HUES48 (cell line): Measurements from ENCODE around the gene AUTS2.

Experiments used
- H3K27ac ChIP-seq: one replicate; pipeline ENCODE4 v1.7.0; 2013; ENCODE audit warnings: low read depth, low read length, inconsistent platforms
- H3K27me3 ChIP-seq: 2 replicates; pipeline ENCODE4 v1.6.1; 2013; ENCODE audit warnings: mild to moderate bottlenecking, low read length; ENCODE audit not compliant: control insufficient read depth, insufficient read depth
- H3K36me3 ChIP-seq: 2 replicates; pipeline ENCODE4 v1.6.1; 2013; ENCODE audit warnings: low read length; ENCODE audit not compliant: control insufficient read depth, insufficient read depth
- H3K4me1 ChIP-seq: 2 replicates; pipeline ENCODE4 v1.6.1; 2013; ENCODE audit warnings: mild to moderate bottlenecking, low read length; ENCODE audit not compliant: control insufficient read depth, insufficient read depth
- H3K4me3 ChIP-seq: 2 replicates; pipeline ENCODE4 v1.5.1; 2013; ENCODE audit warnings: mild to moderate bottlenecking, low read depth, low read length
- H3K9ac ChIP-seq: 2 replicates; pipeline ENCODE4 v1.6.1; 2013; ENCODE audit warnings: mild to moderate bottlenecking, low read depth, low read length, moderate library complexity
- H3K9me3 ChIP-seq: 2 replicates; pipeline ENCODE4 v1.6.1; 2013; ENCODE audit warnings: low read length; ENCODE audit not compliant: control insufficient read depth, insufficient read depth

AUTS2 gene

DNA sequence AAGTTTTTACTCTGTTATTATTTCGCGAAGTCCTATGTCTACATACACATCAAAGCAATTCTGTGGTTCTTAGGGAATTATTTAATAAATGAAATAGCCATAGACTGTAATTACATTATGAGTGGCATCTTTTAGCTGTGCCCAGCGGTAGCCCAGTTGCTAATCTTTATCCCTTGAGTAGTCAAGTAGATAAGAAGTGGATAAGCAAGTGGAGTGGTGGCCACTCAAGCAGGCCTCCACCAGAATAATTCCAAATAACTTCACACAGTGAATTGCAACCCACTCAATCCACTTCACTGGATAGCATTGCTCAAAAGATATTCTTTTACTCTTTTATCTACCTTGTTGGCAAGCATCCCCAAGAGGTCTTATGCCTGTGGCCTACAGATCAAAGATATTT is 349.7 kb downstream of the AUTS2 start:
- Histone ChIP-seq H3K4me1 (0 out of 2 replicates have a peak, but pooled peaks cover 5% of the 10 kb centered on the region), H3K27ac (no peak overlapping the region), H3K9me3 (no peaks in the 10 kb centered on the region), H3K4me3 (no peak overlapping the region), H3K9ac (no peak overlapping the region), H3K27me3 (no peaks in the 10 kb centered on the region), H3K36me3 (no peaks in the 10 kb centered on the region)

DNA sequence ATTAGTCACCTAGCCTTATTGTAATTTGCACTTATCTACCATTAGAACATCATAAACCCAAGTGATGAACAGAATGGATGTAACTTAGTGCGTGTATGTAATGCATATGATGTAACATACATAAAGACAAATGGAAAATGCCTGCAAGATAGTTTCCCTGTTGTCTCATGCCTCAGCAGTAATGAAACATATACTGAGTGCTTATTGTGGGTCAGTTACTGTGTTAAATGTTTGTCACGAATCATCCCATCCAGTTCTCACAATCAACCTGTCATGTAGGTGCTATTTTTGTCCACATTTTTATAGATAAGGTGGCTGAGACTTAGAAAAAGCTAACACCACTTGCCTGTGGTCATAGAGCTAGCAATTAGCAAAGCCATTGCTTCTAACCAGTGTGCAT is 350.8 kb downstream of the AUTS2 start:
- Histone ChIP-seq H3K27ac (no peak overlapping the region), H3K9me3 (no peaks in the 10 kb centered on the region), H3K4me1 (0 out of 2 replicates have a peak, but pooled peaks cover 5% of the 10 kb centered on the region), H3K27me3 (no peaks in the 10 kb centered on the region), H3K36me3 (no peaks in the 10 kb centered on the region), H3K9ac (no peak overlapping the region), H3K4me3 (no peak overlapping the region)

DNA sequence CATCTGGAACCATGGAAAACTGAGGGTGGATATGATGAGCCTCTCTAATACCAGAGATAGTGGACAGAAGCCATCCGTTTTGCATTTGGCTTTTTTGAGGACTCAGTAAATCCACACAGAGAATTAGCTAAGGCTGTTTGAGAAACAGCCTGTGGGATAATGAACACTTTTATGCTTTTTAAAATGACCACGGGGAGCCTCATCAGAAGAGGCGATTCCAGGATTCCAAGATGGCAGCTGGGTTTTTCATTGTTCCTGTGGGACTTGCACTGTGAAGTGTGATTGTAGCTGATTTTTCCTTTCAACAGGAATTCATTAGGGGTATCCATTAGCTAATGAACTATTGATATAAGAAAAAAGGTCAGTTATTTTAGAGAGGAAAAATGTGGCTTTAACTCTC is 353.2 kb downstream of the AUTS2 start:
- H3K9ac ChIP-seq, result no peak overlapping the region
- no peak overlapping the region for H3K27ac ChIP-seq
- no peaks in the 10 kb centered on the region for H3K4me1 ChIP-seq
- H3K9me3 ChIP-seq, result no peaks in the 10 kb centered on the region
- H3K27me3 ChIP-seq, result no peaks in the 10 kb centered on the region
- no peaks in the 10 kb centered on the region for H3K36me3 ChIP-seq
- H3K4me3 ChIP-seq, result no peak overlapping the region

DNA sequence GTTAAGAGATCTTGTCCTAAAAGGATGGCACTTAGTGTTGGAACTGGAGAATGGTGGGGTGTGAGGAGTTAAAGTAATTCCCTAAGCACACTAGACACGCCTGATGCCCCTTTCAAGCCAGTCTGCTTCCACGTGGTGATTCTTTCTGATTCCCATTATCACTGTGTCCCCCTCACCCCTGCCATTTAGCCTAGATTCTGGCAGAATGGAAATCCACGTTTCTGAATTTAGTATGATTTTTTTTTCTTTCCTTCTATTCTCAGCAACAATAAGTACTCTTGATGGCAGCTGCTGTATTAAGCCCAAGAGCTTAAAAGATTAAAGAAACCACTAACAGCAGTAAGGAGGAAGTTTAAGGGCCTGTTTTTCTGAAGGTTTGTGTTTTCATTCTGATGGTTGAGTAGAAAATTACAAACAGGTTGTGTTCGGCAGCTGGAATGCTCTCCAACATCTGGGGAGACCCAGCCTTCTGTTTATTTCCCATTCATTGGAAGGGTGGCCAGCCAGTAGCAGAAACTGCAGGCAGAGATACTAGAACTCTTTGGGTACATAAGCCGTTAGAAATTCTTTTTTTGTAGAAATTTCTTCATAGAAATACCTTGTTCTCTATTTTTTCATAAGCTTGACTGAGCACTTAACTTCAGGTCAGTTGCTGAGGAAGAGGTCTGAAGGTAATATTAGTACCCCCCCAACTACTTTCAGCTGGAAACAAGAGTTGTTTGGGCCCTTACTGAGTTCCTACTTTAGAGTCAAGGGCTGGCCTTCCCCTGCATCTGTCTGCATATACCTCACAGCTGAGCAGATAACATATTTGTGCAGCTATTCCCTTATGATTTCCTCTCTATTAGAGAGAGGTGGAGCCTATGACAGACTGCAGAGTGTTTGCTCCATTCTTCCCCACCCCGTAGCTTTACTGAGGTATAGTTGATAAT is 355.1 kb downstream of the AUTS2 start:
- no peaks in the 10 kb centered on the region for H3K9me3 ChIP-seq
- no peak overlapping the region for H3K9ac ChIP-seq
- H3K4me3 ChIP-seq, result no peak overlapping the region
- no peaks in the 10 kb centered on the region for H3K4me1 ChIP-seq
- no peaks in the 10 kb centered on the region for H3K36me3 ChIP-seq
- no peak overlapping the region for H3K27ac ChIP-seq
- H3K27me3 ChIP-seq, result no peaks in the 10 kb centered on the region

DNA sequence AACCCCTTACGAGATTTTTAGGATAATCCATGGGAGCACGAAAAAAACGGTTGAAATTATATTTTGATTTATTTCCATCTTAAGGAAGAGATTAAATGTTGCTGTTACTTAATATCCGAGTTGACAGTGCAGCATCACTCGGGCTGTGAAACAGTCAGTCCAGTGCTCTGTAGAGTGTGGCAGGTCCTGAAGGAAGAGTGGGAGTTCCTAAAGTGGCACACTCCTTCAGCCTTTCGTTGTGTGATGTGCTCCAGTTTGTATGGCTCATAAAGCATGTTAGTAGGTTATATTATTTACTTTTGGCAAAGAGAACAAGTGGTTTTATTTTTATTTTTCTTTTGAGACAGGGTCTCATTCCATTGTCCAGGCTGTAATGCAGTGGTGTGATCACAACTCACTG is 358.3 kb downstream of the AUTS2 start:
- Histone ChIP-seq H3K36me3 (no peaks in the 10 kb centered on the region), H3K4me3 (no peak overlapping the region), H3K9ac (no peak overlapping the region), H3K4me1 (no peaks in the 10 kb centered on the region; the same call in 1 of the 2 replicates), H3K27me3 (no peaks in the 10 kb centered on the region), H3K27ac (no peak overlapping the region), H3K9me3 (no peaks in the 10 kb centered on the region)

DNA sequence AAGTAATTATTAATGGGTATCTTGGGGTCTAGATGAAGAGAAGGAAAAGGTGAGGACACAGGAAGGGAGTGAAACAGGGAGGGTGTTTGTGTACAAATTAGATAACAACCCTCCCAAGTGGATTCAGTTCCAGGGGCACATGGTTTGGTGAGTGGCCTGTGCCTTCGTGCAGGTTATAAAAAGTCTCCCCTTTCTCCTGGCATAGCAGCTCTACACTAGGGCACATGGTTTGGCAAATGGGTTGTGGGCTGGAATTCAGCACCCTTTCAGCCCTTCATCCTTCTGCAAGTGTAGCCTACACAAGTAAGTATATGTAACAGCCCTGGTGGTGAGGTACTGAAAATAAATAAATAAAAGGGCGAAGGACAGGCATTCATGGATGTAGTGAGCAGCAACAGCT is 359.4 kb downstream of the AUTS2 start:
- H3K9me3 ChIP-seq, result no peaks in the 10 kb centered on the region
- H3K4me3 ChIP-seq, result no peak overlapping the region
- H3K4me1 ChIP-seq, result peaks cover 11% of the 10 kb centered on the region
- H3K27me3 ChIP-seq, result no peaks in the 10 kb centered on the region
- H3K9ac ChIP-seq, result no peak overlapping the region
- no peak overlapping the region for H3K27ac ChIP-seq
- H3K36me3 ChIP-seq, result no peaks in the 10 kb centered on the region

DNA sequence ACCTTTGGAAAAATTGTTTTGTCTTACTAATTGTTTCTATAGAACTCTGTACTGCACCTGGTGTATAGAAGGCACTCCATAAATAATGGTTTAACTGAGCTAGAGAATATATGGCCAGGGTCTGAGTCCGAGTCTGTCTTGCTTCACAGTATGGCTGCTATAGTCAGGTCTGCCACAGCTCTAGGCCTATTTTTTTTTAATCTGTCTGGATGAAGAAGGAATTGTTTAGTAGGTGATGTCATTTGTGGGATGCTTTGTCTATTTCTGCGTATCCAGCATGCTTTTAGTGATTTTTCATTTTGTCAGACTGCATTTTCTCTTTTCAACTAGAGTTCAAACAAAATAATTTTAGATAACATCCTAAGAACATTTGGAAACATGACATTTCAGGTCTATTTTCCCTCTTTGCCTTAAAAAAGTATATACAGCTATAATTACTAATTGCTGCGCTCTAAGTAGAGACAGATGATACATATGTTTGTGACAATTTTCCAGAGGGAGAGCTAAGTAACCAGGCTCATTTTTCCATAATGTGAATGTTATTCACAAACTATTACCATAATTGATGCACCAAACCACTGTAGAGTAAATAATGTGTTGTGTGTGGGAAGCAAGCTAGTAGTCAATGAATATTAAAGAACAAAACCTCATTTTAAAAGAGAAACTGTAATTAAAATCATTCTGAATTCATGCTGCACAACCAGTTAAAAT is 361.7 kb downstream of the AUTS2 start:
- Histone ChIP-seq H3K4me1 (peaks cover 16% of the 10 kb centered on the region), H3K27ac (no peak overlapping the region), H3K27me3 (no peaks in the 10 kb centered on the region), H3K9me3 (no peaks in the 10 kb centered on the region), H3K9ac (no peak overlapping the region), H3K36me3 (no peaks in the 10 kb centered on the region), H3K4me3 (no peak overlapping the region)

DNA sequence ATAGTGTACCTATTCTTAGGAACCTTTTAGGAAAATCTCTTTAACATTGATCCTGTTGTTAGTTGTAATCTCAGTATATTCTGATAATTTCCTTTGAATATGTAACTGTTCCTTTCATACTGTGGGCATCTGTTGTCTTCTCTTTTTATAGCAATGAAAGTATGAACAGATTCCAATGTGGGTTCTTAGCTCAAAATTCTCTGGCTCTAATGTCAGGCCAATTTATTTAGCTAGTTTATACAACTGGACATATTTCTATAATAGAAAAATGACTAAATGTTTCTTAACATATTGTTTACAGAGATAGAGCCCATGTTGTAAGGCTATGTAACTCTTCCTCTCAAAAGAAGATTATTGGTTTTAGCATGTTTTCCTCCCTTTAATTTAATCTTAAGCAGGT is 363.2 kb downstream of the AUTS2 start:
- no peaks in the 10 kb centered on the region for H3K27me3 ChIP-seq
- no peak overlapping the region for H3K9ac ChIP-seq
- no peak overlapping the region for H3K27ac ChIP-seq
- H3K9me3 ChIP-seq, result no peaks in the 10 kb centered on the region
- no peak overlapping the region for H3K4me3 ChIP-seq
- H3K36me3 ChIP-seq, result no peaks in the 10 kb centered on the region
- peaks cover 16% of the 10 kb centered on the region for H3K4me1 ChIP-seq

DNA sequence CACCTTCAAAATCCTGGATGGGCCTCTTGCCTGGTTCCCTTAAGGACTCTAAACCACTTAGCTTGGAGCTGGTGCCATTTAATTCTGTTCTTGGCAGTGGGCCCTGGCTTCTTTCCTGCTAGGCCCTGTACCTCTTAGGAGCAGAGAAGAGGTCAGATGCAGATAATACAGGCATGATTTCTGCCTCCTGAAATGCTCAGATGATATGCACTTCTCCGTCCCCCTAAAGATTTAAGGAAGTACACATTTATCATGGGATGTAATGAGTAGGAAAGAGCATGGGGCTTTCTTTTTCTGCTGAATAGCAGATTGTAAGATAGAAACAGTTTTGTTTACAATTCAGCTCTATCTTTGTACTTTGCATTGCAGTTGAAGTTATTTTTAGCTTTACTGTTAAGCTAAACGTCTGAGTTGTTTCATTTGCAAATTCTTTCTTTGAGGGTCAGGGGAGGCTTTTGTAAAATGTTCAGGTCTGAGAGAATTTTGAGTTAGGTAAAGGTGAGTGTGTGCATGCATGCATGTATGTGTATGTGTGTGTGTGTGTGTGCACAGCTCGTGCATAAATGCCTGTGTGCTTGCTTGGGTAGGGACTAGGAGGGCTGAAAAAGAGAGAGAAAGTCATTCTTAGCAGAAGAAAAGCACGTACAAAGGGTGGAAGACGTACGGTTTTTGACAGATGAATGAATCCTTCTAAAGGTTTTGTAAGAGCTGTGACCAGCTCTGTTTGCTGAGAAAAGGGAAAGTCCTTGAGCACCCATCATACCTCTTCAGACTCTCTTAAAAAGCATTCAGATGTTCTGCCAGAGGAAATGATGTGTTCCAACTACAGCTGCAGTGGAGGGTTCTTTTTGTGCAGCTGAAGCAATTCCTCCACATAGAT is 364.2 kb downstream of the AUTS2 start:
- peaks cover 22% of the 10 kb centered on the region for H3K4me1 ChIP-seq
- no peaks in the 10 kb centered on the region for H3K9me3 ChIP-seq
- H3K27me3 ChIP-seq, result no peaks in the 10 kb centered on the region
- H3K4me3 ChIP-seq, result no peak overlapping the region
- no peaks in the 10 kb centered on the region for H3K36me3 ChIP-seq
- no peak overlapping the region for H3K27ac ChIP-seq
- H3K9ac ChIP-seq, result no peak overlapping the region

DNA sequence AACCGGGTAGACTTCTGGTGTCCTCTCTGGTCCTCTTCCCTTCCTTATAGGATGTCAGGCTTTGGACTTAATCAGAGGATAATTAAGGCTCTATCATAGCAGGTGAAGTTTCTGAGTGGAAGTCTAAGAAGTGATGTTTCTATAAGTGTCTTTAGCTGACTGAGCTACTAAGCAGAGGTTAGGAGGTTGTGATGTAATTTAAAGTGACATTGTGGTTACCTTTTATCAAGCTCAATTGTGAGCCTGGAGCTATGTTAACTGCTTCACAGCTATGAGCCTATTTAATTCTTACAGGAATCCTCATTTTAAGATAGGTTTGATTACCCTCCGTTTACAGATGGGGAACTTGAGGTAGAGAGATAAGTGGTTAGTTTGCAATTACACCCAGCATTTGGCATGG is 365.1 kb downstream of the AUTS2 start:
- peaks cover 32% of the 10 kb centered on the region for H3K4me1 ChIP-seq
- no peaks in the 10 kb centered on the region for H3K27me3 ChIP-seq
- H3K27ac ChIP-seq, result no peak overlapping the region

More for the DNA sequence above, 365.1 kb downstream of the AUTS2 start:
- Histone ChIP-seq H3K9ac (no peak overlapping the region), H3K4me3 (no peak overlapping the region), H3K9me3 (no peaks in the 10 kb centered on the region), H3K36me3 (no peaks in the 10 kb centered on the region)
